Superior temporal gyrus (tissue), 1 donor: ENCODE data around the gene GALNT14.

ENCODE experiments used
- DNase-seq: peaks from one replicate; pipeline ENCODE4 v3.0.0-alpha.2; 2016; ENCODE audit errors: extremely low spot score

Gene GALNT14

DNA sequence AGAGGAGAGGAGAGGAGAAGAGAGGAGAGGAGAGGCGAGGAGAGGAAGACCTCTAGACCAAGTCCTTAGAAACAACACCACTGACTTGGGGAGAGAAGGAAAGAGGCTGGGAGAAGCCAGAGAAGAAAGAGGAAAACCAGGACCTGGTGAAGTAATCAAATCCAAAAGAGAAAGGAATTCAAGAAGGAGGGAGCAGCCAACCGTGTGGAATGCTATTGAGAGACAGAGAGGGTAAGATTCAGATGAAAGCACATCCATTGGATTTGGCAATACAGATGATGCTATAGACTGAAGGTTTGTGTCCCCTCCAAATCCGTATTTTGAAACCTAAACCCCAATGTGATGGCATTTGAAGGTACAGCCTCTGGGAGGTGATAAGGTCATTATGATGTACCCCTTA is 50.7 kb downstream of the GALNT14 start:
- DNase-seq: no peak

DNA sequence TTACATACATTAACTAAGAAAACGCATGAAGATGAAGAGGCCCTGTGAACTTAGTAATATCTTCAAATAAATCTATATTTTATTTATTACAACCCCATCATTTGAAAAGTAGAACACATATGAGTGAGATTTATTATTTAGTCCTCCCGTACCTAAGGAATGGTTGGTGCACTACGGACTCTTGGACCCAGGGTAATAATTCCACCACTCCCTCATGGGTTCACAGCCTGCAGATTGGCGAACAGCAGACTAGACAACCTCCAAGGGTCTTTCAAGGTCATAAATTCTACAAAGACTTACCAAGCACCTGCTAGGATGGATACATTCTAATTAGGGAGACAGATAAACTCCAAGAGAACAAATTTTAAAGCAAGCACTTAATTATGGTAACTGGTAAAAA is 51.6 kb downstream of the GALNT14 start:
- no peak for DNase-seq

DNA sequence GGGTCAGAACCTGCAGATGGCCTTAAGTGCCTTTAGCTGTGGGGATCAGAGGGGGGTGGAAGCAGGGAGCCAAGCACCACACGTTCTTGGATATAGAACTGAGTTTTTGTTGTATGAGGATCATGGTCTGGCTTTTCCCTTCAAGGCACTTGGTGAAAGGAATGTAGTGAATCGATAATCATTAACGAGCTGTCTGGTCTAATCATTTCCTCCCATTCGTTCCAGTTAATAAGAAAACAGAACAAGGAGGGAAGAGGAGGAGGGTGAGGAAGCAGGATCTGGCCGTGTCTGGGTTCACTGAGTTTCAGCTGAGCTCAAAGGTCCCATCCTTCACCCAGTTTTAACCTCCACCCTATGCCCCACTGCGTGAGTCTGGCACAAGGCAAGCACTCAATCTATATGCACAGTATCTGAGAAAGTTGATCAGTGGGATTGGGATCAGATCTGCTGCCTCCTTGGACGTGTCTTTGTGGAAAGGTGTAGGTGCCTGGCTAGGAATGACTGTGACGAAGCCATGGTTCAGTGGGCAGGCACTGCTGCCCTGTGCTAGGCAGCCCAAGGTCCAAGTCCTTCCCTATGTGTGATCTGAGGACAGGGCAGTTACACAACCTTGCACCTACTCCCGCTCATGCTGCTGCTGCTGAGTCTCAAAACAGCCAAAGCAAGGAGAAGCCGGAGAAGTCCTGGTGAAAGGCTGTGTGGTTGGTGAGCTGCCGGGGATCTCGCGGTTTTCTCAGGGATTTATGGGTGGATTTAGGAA is 54.8 kb downstream of the GALNT14 start:
- DNase-seq: no peak

DNA sequence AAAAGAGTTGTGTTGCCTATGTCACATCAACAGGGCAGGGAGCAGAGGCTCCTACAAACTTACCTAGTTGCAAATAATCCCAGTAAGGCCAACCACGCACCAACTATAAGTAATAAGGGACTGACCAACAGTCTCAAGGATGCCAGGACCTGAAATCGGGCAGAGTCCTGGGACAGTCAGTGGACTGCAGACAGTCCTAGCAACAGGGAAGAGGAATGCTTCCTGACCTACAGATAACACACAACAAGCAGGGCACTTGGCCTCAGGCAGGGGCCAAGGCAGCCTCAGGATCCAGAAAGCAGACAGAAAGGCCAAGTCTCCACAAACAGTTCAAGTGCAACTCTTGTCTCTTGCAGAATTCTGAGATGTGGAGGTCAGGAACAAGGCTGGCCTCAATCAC is 56.2 kb downstream of the GALNT14 start:
- DNase-seq: no peak

DNA sequence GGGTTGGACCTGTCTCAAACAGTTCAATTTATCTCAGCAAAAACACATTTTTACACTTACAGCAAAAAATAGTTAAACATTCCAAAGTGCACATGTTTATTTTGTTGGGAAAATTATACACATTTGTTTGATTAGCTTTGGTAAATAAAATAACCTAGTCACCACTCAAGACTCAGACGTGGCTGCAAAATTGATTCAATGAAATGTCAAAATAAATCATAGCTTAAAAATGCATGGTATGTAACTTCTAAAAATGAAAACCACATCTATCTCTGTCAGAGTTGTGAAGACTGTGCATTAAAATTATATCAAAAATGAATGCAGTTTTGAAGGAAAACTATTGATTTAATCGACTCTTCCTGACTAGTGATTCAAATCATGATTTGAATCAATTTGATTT is 56.7 kb downstream of the GALNT14 start:
- no peak for DNase-seq

DNA sequence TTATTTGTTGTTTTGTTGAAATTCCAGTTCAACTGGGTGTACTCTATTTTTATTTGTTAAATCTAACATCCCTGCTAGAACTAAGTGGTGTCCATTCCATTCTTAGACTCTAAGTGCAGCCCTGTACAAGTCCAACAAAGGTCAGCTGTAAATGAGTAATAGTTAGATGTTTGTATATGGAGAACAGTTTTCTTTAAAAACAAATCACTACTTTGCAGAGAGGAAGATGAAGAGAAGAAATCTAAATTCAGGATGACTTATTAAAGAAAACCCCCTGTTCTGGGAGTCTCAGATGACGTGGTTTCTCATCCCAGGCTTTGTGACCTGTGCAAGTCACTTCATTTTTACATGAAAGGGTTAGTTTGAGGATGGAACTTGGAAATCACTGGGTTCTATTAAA is 57.9 kb downstream of the GALNT14 start:
- DNase-seq: no peak

DNA sequence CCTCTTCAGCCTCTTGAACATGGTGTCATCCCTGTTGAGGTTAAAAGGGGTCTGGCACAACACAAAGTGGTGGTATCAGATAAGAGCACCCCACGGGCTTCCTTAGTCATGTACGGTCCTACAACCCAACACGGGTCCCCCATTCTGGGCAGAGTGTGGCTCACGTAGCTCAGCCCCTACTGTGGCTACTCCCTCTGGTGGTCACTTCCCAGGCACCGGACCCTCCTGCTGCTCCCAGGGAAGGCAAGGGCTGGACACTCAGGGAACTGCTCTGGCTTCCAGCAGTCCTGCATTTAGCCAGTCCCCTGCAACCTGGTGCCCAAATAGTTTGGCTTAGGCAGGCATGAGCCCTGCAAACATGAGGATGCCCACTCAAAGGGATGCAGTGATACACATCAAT is 58.6 kb downstream of the GALNT14 start:
- no peak for DNase-seq

DNA sequence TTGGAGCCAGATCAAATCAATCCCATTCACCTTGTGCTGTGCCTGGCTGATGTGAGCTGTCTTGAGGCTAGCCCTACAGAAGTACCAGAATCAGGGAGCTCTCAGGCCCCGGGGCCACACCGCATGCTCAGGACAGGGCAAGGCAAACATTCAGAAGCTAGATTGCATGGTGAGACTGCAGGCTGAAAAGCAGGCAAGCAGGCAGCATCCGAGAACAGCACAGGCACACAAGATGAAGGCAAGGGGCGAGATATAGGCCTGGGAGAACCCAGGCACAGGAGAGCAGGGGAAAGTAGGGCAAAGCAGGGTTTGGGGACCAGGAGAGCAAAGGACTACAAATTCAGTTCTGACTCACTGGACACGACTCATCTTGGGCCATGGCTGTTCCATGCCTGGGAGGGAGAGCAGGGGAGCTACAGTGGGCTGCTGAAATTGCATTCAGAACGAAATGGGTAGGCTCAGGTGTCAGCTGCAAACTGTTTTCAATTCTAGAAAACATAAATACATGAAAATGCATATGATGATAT is 59.6 kb downstream of the GALNT14 start:
- DNase-seq: no peak

DNA sequence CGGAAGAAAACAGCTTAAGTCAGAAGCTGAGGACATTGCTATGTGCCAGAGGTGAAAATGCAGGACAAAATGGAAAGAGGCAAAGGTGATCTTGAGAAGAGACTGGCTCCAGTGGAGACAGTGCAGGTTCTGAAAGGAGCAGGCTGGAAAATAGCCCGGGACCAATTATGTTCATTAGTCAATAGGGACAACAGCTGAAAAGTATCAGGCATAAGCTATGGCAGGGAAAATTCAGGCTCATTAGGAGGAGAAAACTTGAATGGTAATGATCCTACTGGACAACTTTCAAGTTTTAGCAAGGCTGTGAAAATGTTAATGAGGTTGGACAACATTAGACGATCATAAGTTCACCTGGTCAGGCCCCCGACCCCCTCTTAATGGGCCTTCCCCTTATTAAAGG is 60.2 kb downstream of the GALNT14 start:
- no peak for DNase-seq

DNA sequence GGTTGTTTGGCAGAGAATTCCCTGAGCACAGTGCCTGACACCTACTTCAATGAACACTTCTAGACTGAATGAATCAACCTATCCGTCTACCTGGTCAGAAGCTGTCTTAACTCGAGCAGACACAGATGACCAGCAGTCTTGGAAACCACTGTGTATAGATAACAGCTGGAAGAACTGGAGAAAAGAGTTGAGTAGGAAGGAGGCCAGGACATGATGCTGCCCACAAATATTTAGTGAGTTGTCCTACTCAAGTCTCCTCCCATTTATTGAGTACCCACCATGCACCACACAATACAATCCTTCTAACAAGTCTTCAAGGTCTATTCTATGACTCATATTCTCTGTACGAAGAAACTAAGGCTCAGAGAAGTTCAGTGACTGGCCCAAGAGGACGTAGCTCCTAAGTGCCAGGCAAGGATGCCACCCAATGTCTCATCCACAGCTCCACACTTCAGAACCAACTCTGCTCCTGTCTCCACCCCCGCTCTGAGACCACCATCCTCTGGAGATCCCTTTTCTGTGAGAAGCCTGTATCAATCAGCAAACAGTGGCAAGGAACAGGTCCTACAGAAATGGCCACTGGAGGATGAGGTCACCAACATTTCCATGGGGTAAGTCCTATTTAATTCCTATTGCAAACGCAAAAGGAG is 62.2 kb downstream of the GALNT14 start:
- DNase-seq: no peak

DNA sequence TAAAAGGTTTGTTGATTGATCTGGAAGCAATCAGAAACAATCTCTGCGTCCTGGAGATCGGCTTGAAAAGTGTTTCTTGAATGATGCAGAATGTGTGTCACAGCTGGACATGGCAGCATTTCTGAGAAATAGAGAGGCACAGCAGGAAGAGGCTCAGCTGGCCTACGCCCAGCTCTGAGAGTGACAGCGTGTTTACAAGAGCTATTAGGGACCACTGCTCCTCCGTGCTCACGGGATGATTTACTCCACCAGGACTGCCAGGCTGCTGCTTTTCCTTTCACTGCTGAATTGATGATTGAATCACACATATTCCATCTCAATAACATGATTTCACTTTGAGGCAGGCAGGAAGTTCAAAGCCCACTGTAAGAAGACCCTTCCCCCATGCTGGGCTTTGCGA is 62.8 kb downstream of the GALNT14 start:
- no peak for DNase-seq

DNA sequence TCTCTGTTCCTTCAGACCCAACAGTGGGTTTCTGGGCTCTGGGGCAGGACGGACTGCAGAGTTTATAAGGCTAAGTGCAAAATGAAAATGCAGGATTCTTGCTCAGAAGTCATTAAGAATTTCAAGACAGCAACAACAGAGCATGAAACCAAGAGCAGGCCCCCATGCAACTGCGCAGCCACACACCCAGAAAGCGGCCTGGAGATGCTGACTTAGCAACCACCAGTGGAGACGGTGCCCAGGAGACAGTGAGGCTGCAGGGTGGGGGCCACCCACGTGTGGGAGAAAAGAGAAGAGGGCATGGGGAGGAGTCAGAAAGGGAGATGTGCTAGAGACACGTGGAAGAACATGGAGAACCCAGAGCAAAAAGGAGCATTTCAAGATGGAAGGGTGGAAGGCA is 66.5 kb downstream of the GALNT14 start:
- no peak for DNase-seq

DNA sequence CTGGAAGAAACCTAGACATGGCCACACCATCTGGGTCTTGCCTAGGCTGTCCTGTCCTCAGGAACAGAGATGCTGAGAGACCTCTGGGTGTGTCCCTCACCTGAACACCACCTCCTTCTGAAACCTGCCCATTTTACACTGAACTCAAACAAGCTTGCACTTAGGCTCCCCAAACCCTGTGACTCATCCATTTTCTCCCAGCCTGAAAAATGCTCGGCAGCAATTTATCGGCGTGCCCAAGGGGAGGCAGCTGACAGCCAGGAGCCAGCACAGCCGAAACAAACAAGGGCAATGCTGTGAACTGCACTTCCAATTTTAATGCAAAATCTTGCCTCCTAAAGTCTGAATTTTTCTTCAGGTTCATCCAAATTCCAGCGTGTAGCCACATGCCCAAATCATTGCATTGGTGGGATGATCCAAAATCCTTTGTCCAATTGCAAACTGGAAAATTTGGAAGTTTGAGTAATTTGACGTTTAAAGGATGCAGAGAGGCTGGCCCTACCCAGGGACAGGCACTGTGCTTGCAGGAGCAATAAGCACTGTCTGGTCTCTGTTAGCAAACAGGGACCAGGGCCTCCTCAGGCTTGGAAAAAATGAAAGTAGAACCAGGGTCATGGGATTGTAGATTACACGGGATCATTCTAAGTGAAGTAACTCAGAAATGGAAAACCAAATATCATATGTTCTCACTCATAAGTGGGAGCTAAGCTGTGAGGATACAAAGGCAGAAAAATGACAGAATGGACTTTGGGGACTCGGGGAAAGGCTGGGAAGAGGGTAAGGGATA is 67.7 kb downstream of the GALNT14 start:
- no peak for DNase-seq

DNA sequence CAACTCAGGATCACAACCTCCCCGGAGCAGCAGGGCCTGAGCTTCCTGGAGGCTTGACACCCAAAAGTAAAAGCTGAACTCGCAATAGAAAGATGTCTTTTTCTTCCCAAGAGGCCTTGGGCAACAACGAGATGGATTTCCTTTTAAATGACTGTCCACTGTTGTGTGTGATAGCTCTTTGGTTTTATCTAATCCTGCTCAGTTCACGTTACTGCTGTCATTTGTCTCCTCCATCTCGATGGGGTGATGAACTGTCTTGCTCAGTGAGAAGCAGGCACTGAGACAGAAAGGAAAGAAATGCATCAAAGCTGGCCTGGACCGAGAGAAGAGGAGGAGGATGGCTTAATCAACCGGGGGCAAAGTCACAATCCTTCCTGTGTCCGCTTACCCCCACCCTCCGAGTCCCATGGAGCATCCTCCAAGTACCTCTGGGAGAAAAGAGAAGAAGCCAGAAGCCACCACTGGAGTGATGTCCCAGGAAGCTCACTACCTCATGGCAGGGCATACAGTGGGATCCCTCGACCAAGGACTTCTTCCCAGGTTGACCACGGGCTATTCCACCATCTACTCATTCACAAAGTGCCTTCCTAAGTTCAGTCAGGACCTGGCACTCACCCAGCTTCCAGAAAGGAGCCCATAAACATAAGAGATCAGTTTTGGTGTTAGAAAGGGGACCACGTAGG is 68.5 kb downstream of the GALNT14 start:
- no peak for DNase-seq

DNA sequence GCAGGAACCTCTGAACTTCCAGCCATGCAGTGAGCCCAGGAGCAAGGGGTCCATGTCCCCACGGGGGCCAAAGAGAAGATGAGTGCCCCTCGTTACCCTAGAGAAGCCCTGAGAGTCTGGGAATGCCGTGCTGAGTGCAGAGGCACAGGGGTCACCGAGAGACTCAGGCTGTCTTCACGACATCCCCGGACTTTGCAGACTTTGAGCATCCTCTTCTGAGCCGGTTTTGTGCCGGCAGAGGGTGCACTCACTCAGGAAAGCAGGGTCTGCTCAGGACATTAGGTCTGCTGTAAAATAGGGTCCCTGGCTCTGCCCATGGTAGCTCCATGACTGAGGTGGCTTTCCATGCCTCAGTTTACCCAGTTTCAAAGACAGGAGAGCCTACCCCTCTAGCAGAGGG is 71.0 kb downstream of the GALNT14 start:
- DNase-seq: no peak

DNA sequence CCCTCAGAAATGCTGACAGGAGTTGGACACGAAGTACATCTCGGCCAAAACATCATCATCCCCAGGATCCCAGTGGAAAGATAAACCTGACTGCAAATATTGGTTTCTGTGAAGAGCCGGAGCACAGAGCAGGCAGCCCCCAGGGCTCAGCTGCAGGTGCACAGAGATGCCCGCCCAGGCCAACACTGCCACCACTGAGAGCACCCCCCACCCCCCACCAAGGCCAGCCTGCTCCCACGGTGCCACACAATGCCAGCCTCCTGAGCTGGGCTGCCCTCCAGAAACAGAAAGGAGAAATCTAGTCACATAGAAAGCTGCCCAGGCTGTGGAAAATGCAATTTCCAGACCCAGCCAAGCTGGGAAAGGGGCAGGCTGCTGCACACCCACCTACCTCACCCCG is 71.7 kb downstream of the GALNT14 start:
- DNase-seq: no peak

DNA sequence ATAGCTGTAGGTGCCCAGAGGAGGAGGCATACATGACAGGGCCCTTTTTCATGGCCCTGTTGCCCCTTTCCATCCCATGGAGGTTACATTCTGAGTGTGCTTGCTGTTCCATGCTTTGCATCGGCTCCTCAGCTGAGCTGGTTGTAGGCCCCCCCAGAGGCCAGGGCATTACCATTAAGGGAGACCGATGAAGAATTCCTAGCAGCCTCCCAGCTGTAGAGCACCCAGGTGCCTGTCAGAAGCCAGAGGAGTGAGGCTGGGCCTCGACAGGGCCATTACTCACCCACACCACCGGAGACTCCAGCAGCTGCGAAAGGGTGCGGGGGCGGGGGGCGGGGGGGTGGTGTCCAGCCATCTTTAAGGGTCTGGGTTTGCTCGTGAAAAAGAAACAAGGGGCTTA is 72.2 kb downstream of the GALNT14 start:
- DNase-seq: no peak

DNA sequence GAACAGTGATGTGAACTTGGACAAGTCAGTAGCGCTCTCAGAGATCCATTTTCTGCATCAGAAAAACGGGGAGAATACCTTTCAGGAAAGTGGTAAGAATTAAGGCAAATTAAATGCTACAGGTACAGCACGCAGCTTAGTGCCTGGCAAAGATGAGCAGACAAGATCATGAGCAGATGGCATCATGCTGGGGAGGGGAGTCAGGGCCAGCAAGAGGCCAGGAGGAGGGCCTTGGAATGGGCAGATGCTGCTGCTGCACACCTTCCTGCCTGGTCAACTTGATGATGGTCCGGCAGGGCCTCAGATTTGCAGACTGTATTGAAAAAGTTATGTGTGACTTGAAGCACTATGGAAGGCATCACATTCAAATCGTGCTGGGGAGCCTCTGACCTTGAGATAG is 72.9 kb downstream of the GALNT14 start:
- no peak for DNase-seq

DNA sequence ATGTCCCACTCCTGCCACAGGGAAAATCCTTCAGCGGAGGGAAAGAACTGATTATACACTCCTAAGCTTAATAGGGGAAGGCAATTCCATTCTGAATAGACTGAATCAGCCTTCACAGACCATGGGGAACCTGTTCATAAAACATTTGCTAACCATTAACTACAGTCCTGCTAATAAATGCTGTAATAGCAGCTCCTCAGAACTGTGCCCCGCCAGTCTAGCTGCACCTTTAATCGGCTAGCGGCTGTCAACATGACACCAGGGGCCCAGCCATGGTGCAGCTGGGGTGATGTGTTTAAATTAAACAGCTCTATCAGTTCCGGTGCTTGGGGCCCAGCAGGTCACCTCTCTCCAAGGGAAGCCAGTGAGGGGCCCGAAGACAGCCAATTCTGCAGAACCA is 77.8 kb downstream of the GALNT14 start:
- no peak for DNase-seq

DNA sequence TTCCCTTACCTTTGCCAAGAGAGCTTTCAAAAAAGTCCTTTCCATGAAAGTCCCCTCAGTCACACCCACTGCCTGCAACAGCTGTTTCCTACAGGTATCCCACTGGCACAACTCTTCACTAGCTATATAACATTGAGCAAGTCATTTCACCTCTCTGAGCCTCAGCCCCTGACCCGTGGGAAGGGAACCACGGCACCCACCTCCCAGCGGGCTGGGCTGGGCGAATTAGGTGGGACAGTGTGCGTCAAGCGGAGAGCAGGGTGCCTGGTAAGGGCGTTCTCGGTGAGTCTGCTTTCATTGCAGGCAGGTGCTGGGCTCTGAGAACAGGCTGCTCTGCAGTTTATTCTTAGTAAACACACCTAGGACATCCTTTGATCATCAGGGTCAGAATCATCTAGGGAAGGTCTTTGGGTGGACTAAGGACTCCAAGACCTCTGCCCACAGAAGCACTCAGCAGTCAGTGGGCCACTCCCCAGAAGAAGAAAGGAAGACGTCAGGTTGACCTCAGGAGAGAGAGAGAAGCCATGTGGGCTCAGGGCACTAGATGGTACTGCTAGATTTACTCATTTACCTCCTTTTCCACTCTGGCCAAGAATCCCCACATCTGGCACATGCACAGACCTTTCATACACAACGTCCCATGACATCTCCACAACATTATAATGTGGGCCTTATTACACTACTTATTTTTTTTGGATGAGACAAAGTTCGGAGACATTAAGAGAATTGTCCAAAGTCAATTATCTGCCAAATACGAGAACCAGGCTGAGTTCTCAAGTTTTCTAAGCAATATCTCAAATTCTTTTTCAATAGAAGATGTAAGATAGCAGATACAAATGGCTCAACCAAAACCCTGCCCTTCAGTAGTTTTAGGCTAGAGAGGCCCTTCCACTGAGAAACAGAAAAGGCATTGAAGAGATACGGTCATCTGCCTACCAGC is 79.9 kb downstream of the GALNT14 start:
- DNase-seq: no peak

DNA sequence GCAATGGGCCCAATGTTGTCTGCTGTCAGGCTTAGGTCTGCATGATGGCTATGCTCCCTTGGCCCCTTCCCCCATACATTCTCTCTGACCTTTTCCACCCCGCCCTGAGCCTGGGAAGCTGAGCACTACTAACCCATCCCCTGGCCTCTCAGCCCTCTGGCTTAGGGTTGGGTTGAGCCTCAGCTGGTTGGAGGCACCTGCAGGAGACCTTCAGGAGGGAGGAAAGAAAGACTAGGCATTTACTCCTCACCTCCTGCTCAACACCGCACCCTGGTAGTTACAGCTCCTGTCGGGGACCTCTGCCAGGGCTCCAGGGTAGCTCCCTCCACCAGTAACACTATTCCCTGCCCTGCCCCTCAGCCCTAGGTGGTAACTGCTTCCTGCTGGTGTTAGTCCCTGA is 80.5 kb downstream of the GALNT14 start:
- no peak for DNase-seq
